Neural cell (in vitro differentiated cells): ENCODE data around the gene STX1B. TPM values are rescaled to one million over a fixed set of nuclear protein-coding genes. Genes with fewer than 3 reads are reported as not detected.

Experiments used
- H2AFZ ChIP-seq: fragments of 200-600, 300-800 bp; sonication (generic), shearing (Covaris generic); 2 replicates; pipeline ENCODE4 v1.6.0; 2014; ENCODE audit warnings: low read depth, mild to moderate bottlenecking, antibody characterized with exemption, low read length, moderate library complexity
- H3F3A ChIP-seq: fragments of 200-600 bp; shearing (Covaris generic); 2 replicates; pipeline ENCODE4 v1.6.1; 2016; ENCODE audit warnings: mild to moderate bottlenecking, moderate library complexity, mixed read lengths, antibody characterized with exemption, low read length; ENCODE audit not compliant: insufficient read depth, poor library complexity, severe bottlenecking
- H3K27ac ChIP-seq: fragments of 200-600, 300-800 bp; sonication (generic), shearing (Covaris generic); 2 replicates; pipeline ENCODE4 v1.5.1; 2014; ENCODE audit warnings: mild to moderate bottlenecking, low read length, moderate library complexity
- H3K27me3 ChIP-seq: fragments of 300-800, 200-600 bp; sonication (generic), shearing (Covaris generic); 2 replicates; pipeline ENCODE4 v1.6.0; 2014; ENCODE audit warnings: mild to moderate bottlenecking, low read depth, low read length, moderate library complexity; ENCODE audit not compliant: insufficient read depth
- H3K36me3 ChIP-seq: fragments of 300-800, 200-600 bp; sonication (generic), shearing (Covaris generic); 2 replicates; pipeline ENCODE4 v1.5.1; 2014; ENCODE audit warnings: mild to moderate bottlenecking, antibody characterized with exemption, low read length, moderate library complexity; ENCODE audit not compliant: insufficient read depth
- H3K4me2 ChIP-seq: fragments of 300-800, 200-600 bp; sonication (generic), shearing (Covaris generic); 2 replicates; pipeline ENCODE4 v1.6.0; 2014; ENCODE audit warnings: mild to moderate bottlenecking, low read length
- H3K4me3 ChIP-seq: fragments of 300-800, 200-600 bp; sonication (generic), shearing (Covaris generic); 2 replicates; pipeline ENCODE4 v1.5.1; 2014; ENCODE audit warnings: mild to moderate bottlenecking, low read length, moderate library complexity
- H3K79me2 ChIP-seq: fragments of 200-600 bp; shearing (Covaris generic); replicated peaks from 2 replicates; pipeline ENCODE4 v1.6.0; 2014; ENCODE audit warnings: mild to moderate bottlenecking, low read length, moderate library complexity; ENCODE audit not compliant: insufficient read depth
- H3K9ac ChIP-seq: fragments of 300-800, 200-600 bp; sonication (generic), shearing (Covaris generic); 2 replicates; pipeline ENCODE4 v1.6.1; 2016; ENCODE audit warnings: mild to moderate bottlenecking, low read length, mixed read lengths
- H3K9me2 ChIP-seq: fragments of 200-600 bp; shearing (Covaris generic); 2 replicates; pipeline ENCODE4 v1.6.1; 2016; ENCODE audit warnings: mild to moderate bottlenecking, low read length, mixed read lengths; ENCODE audit not compliant: insufficient read depth
- H3K9me3 ChIP-seq: fragments of 200-600, 300-800 bp; sonication (generic), shearing (Covaris generic); 2 replicates; pipeline ENCODE4 v1.6.1; 2016; ENCODE audit warnings: mild to moderate bottlenecking, mixed run types, low read length, moderate library complexity, mixed read lengths
- H4K20me1 ChIP-seq: fragments of 200-600 bp; shearing (Covaris generic); 2 replicates; pipeline ENCODE4 v1.6.1; 2016; ENCODE audit warnings: mild to moderate bottlenecking, mixed run types; ENCODE audit not compliant: insufficient read depth
- CTCF ChIP-seq: fragments of 450-650 bp; IDR thresholded peaks from 2 replicates; pipeline ENCODE4 v1.5.1; 2014; ENCODE audit warnings: antibody characterized with exemption, mild to moderate bottlenecking, moderate library complexity; ENCODE audit not compliant: poor library complexity, severe bottlenecking
- EP300 ChIP-seq: fragments of 450-650 bp; conservative IDR thresholded peaks from 2 replicates; pipeline ENCODE4 v1.6.1; 2014; ENCODE audit warnings: antibody characterized with exemption, mild to moderate bottlenecking, moderate library complexity; ENCODE audit not compliant: poor library complexity, severe bottlenecking
- EZH2 ChIP-seq: fragments of 200-600, 300-800 bp; shearing (Covaris generic), sonication (generic); IDR thresholded peaks from 2 replicates; pipeline ENCODE4 v1.6.1; 2014; ENCODE audit warnings: antibody characterized with exemption, low read length, borderline replicate concordance, mild to moderate bottlenecking; ENCODE audit not compliant: insufficient read depth, poor library complexity, severe bottlenecking
- MXI1 ChIP-seq: fragments of 450-650 bp; conservative IDR thresholded peaks from 2 replicates; pipeline ENCODE4 v1.6.1; 2014; ENCODE audit warnings: antibody characterized with exemption, mild to moderate bottlenecking; ENCODE audit not compliant: poor library complexity, severe bottlenecking
- POLR2AphosphoS5 ChIP-seq: IDR thresholded peaks from 2 replicates; pipeline ENCODE4 v1.6.1; 2012
- RAD21 ChIP-seq: fragments of 450-650 bp; conservative IDR thresholded peaks from 2 replicates; pipeline ENCODE4 v1.6.1; 2014; ENCODE audit warnings: antibody characterized with exemption, mild to moderate bottlenecking, moderate library complexity
- SMC3 ChIP-seq: fragments of 450-650 bp; conservative IDR thresholded peaks from 2 replicates; pipeline ENCODE4 v1.6.1; 2014; ENCODE audit warnings: antibody characterized with exemption, mild to moderate bottlenecking, moderate library complexity; ENCODE audit not compliant: poor library complexity
- TAF1 ChIP-seq: IDR thresholded peaks from 2 replicates; pipeline ENCODE4 v1.6.1; 2012; ENCODE audit warnings: low read depth
- polyA plus RNA-seq: library from polyadenylated mRNA; depleted of rRNA; stranded (reverse); fragments of >200 nt; gene quantifications from 2 replicates; pipeline ENCODE4 v1.2.3, GENCODE V29; 2014
- TF ChIP-seq, protein P1 (sequence below): IDR thresholded peaks from 2 replicates; pipeline ENCODE4 v1.6.1; 2012; ENCODE audit warnings: borderline replicate concordance

The STX1B gene
- polyA plus RNA-seq, 1 donor from 2014 or later: 4.5 TPM

- H3K27me3 ChIP-seq: no peaks in the 10 kb centered on the region
Observed at GRCh38 chr16:31022544-31023251, 12.3 kb upstream of the STX1B start.

DNA sequence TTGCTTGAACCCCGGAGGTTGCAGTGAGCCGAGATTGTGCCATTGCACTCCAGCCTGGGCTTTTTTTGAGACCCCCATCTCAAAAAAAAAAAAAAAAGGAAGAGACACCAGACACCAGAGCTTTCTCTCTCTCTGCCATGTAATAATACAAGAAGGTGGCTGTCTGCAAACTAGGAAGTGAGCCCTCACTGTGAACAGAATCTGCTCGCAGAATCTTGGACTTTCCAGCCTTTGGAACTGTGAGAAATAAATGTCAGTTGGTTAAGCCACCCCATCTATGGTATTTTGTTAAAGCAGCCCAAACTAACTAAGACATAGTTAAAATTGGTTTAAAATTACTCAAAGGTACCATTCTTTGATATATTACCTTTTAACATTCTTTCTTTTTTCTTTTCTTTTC, 10.1 kb upstream of the STX1B start:
- Histone ChIP-seq H3K9ac (no peak overlapping the region), H3K36me3 (no peaks in the 10 kb centered on the region), H3K9me2 (no peaks in the 10 kb centered on the region)
- TF ChIP-seq CTCF (no peak), EZH2 (no peak), MXI1 (no peak), EP300 (no peak), TAF1 (no peak), RAD21 (no peak), POLR2AphosphoS5 (no peak)
- TF ChIP-seq, protein P1, sequence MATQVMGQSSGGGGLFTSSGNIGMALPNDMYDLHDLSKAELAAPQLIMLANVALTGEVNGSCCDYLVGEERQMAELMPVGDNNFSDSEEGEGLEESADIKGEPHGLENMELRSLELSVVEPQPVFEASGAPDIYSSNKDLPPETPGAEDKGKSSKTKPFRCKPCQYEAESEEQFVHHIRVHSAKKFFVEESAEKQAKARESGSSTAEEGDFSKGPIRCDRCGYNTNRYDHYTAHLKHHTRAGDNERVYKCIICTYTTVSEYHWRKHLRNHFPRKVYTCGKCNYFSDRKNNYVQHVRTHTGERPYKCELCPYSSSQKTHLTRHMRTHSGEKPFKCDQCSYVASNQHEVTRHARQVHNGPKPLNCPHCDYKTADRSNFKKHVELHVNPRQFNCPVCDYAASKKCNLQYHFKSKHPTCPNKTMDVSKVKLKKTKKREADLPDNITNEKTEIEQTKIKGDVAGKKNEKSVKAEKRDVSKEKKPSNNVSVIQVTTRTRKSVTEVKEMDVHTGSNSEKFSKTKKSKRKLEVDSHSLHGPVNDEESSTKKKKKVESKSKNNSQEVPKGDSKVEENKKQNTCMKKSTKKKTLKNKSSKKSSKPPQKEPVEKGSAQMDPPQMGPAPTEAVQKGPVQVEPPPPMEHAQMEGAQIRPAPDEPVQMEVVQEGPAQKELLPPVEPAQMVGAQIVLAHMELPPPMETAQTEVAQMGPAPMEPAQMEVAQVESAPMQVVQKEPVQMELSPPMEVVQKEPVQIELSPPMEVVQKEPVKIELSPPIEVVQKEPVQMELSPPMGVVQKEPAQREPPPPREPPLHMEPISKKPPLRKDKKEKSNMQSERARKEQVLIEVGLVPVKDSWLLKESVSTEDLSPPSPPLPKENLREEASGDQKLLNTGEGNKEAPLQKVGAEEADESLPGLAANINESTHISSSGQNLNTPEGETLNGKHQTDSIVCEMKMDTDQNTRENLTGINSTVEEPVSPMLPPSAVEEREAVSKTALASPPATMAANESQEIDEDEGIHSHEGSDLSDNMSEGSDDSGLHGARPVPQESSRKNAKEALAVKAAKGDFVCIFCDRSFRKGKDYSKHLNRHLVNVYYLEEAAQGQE: no peak

More at GRCh38 chr16:31022544-31023251, 12.3 kb upstream of the STX1B start:
- H3K27ac ChIP-seq: no peak overlapping the region
- no peaks in the 10 kb centered on the region for H3K9me3 ChIP-seq
- H2AFZ ChIP-seq: no peak overlapping the region
- no peak overlapping the region for H3K4me3 ChIP-seq
- no peaks in the 10 kb centered on the region for H3K79me2 ChIP-seq
- no peak overlapping the region for H3K9ac ChIP-seq
- H3K36me3 ChIP-seq: no peaks in the 10 kb centered on the region
- no peak overlapping the region for H3K4me2 ChIP-seq
- H3K9me2 ChIP-seq: no peaks in the 10 kb centered on the region
- no peaks in the 10 kb centered on the region for H3F3A ChIP-seq
- no peaks in the 10 kb centered on the region for H4K20me1 ChIP-seq
- TF ChIP-seq SMC3 (no peak), EP300 (no peak), POLR2AphosphoS5 (no peak), EZH2 (no peak), MXI1 (no peak), TAF1 (no peak), RAD21 (no peak), CTCF (no peak)
- TF ChIP-seq, protein P1: no peak

More for the DNA sequence above, 10.1 kb upstream of the STX1B start:
- no peak overlapping the region for H3K27ac ChIP-seq
- no peaks in the 10 kb centered on the region for H3K79me2 ChIP-seq
- no peaks in the 10 kb centered on the region for H3K9me3 ChIP-seq
- no peaks in the 10 kb centered on the region for H3K27me3 ChIP-seq
- no peak overlapping the region for H3K4me3 ChIP-seq
- H4K20me1 ChIP-seq: no peaks in the 10 kb centered on the region
- H2AFZ ChIP-seq: no peak overlapping the region
- H3F3A ChIP-seq: no peaks in the 10 kb centered on the region
- no peak overlapping the region for H3K4me2 ChIP-seq
